Stimulated activated CD4-positive, alpha-beta T cell treated with anti-CD3 and anti-CD28 coated beads, Interleukin-4, amount 100 ng/mL, for 24 hours (primary cell): ENCODE results near the gene ZNF497.
"Not testable (repeated sequence)": the region's sequence is repeated elsewhere in the genome, so short reads cannot be mapped to it uniquely, and the experiment has no call there.

Experiments
- DNase-seq: peaks from one replicate; pipeline ENCODE4 v3.0.0-alpha.2; 2020

The ZNF497 gene

DNA sequence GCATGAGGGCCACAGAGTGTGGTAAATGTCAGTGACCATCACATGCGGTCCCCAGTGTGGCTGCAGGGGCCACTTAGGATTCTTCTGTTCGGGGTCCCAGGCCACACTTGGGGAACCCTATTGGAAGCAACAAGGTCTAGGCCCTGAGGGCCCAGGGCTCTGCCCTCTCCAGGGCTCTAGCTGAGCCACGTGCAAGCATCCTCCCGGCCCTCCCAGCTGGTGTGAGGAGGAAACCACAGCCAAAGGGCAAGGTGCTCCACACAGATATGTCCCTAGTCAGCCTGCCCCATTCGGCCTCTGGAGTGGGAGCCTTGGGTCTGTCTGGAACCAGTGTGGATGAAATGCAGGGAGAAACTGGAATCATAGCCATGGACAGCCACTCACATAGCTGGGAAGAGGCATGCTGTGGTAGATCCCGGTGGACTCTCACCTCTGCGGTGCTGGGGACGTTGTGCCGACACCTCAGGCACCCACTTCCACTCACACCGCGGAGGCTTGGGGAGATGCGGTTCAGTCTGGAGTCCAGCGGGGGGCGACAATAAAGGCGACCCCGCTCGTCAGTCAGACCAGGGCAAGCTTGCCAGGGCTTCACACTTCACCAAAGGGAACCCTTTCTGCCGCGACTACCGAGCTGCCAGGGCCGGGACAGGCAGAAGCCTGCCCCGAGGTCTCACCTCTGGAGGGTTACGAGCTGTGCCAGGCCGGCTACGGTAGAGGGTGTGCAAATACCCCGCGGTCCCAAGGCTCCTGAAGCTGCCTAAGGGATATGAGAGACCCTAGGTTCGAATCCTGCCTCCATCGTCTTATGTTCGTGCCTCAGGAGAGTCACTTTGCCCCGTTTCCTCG, 4.3 kb upstream of the ZNF497 start:
- DNase-seq, result no peak

DNA sequence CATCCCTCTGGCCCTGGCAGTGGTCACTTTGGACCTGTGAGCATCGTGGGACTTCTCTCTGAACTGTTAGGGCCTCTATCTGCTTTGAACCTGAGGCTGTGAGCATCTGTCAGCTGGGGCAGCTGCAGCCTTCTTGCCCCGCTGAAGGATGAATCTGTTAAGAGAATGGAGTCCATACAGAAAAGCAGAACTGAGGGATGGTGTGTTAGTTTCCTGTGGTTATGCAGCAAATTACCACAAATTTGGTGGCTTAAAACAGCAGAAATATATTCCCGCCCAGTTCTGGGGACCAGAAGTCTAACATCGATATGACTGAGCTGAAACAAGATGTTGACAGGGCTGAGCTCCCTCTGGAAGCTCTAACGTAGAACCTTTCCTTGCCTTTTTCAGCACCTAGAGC, 1.6 kb upstream of the ZNF497 start:
- no peak for DNase-seq

DNA sequence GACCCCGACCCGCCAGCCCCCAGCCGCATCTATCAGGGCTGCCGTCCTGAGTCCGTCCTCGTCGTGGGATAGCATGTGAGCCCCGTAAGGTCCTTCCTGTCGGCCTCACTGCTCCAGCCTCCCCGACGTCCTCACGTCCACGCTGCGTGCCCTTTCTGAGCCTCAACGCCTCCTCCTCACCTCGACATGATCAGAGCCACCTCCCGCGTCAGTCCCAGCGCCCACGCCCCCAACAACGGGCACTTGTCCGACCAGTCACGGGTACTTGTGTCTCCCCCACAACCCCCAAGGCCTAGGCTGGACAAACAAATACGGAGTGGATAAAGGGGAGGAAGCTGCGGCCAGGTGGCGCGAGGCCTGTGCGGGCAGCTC, 665 bp downstream of the ZNF497 start:
- DNase-seq, result peak; percentile 55

DNA sequence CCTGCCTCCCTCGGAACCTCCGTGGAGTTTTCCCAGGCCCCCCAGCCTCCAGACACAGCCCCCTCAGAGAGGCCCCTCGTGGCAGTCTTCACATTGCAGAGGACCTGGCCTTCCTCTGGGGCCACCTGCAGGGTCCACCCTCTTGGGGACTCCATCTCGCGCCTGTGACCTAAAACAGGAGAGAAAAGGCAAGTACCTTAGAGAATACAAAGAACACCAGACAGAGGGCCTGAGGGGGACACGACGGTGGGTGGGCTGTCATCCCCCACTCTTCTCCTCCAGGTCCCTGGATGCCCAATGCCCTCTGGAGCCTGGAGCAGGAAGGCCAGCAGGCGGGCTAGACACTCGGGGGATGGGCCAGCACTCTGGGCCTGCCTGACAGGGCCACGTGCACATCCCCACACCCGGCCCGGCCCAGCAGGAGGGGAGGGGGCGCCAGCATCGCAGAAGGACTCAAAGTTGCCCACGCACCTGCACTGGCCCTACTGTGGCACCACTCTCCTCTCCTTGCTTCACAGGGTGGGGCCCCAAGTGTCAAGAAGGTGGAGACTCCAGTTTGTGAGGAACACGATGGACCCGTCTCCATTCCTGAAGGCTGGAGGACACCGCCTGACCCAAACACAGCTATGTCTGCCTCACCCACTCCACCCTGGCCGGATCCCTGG, 4.9 kb downstream of the ZNF497 start:
- DNase-seq, result no peak

DNA sequence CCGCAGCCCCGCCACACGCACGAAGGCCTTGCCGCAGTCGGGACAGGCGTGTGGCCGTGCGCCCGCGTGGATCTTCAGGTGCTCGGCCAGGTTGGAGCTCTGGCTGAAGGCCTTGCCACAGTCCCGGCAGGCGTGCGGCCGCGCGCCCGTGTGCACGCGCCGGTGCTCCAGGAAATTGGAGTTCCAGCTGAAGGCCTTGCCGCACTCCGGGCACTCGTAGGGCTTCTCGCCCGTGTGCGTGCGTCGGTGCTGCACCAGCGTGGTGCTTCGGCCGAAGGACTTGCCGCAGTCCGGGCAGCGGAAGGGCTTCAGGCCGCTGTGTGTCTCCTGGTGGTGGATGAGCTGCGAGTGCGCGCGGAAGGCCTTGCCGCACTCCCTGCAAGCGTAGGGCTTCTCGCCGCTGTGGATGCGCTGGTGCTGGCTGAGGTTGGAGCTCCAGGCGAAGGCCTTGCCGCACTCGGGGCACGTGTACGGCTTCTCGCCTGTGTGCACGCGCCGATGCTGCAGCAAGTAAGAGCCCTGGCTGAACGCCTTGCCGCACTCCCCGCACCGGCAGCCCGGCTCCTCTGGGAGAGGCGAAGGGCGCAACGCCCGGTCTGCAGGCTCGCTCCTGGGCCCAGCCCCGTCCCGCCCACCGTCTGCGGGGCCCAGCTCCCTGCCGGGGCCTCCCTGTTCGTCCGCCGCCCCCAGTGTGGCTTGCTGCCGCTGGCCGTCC, 5.6 kb downstream of the ZNF497 start:
- DNase-seq, result no peak

DNA sequence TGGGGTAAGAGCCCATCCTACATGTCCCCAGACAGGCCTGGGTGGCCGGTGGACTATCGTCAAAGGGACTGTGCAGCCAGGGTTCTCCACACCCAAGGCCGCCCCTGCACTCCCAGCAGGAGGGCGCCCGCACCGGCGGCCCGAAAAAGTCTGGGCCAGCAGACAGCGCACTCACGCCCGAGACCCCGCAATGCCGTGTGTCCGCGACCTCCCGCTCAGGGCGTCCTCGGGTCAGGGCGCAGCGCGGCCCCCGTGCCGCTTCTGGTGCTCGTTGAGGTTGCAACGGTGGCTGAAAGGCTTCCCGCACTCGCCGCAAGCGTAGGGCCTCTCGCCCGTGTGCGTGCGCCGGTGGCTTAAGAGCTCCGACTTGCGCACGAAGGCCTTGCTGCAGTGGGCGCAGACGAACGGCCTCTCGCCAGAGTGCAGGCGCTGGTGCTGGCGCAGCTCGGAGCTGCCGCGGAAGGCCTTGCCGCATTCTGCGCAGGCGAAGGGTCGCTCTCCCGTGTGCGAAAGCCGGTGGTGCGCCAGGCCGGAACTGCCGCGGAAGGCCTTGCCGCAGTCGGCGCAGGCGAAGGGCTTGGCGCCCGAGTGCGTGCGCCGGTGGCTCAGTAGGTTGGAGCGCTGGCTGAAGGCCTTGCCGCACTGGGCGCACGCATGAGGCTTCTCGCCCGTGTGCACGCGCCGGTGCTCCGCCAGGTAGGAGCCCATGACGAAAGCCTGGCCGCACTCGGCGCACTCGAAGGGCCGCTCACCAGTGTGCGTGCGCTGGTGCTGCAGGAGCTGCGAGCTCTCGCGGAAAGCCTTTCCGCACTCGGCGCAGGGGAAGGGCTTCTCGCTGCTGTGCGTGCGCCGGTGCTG, 6.4 kb downstream of the ZNF497 start:
- DNase-seq, result peak; percentile 25

DNA sequence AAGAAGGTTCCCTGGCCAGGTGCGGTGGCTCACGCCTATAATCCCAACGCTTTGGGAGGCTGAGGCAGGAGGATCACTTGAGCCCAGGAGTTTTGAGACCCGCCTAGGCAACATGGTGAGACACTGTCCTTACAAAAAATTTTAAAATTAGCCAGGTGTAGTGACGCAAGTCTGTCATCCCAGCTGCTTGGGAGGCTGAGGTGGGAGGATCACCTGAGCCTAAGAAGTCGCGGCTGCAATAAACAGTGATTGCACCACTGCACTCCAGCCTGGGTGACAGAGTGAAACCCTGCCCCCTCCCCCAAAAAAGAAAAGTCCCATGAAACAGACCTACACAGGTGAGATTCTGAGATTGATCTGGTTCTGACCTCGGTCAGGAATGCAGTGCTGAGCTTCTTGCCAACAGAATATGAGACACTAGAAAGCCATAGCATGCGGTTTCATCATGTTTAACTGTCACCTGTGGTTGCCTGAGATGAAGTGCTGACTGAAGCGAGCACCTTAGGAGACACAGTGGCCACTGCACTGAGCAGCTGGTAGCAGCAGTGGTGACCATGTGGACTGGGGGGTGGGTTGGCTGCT, 7.2 kb downstream of the ZNF497 start:
- DNase-seq, result no peak

DNA sequence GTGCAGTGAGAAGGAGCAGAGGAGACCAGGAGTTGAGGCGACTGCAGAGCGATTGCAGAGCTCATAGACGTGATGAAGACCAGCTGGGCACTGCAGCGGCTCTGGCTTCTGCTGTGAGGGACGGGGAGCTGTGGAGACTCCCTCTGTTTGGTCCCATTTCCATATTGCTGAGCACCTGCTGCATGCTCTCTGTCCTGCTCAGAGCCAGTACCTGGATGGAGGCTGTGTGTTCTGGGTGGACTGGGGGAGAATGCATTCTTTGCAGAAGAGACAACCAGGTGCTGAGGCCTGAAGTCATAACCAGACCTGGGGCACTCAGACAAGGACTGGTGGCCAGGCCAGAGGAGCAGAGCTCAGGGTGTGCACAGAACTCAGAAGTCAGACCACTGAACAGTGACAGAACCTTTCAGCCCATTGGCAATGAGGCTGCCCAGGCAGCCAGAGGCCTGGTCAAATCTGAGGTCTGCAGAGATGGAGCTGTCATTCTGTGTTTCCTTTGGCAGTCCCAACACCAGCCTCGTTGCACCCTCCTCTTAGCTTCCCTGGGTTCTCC, 8.0 kb downstream of the ZNF497 start:
- no peak for DNase-seq

DNA sequence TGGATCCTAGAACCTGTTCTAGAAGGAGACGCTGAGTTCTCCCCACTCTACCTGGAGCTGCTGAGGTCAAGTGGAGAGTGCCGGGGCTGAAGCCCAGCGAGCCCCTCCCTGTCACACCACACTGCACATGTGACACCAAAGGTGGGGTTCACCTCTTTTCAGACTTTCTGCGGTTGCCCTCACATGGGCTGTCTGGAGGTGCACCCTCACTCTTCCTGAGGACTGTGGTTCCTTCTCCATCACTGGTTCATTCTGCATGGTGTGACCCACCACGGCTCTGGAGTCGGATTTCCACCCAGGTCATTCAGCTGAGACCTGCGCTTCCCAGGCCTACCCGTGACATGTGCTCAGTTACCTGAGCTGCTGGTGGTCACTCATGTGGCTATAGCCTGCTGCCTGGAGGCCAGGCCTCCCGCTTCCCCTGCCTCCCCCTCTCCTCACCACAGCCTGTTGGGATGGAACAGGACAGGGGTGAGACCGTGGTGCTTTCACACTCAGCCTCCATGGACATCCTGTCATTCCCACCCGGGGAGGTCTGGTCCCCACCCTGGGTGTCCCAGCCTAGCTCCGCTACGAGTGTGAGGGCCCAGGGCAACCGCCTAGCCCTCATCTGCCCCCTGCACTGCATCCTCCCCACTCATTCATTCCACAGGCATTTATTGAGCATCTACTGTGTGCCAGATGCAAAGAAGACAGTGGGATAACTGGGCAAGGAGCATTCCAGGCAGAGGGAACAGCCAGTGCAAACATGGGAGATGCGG, 8.7 kb downstream of the ZNF497 start:
- no peak for DNase-seq

DNA sequence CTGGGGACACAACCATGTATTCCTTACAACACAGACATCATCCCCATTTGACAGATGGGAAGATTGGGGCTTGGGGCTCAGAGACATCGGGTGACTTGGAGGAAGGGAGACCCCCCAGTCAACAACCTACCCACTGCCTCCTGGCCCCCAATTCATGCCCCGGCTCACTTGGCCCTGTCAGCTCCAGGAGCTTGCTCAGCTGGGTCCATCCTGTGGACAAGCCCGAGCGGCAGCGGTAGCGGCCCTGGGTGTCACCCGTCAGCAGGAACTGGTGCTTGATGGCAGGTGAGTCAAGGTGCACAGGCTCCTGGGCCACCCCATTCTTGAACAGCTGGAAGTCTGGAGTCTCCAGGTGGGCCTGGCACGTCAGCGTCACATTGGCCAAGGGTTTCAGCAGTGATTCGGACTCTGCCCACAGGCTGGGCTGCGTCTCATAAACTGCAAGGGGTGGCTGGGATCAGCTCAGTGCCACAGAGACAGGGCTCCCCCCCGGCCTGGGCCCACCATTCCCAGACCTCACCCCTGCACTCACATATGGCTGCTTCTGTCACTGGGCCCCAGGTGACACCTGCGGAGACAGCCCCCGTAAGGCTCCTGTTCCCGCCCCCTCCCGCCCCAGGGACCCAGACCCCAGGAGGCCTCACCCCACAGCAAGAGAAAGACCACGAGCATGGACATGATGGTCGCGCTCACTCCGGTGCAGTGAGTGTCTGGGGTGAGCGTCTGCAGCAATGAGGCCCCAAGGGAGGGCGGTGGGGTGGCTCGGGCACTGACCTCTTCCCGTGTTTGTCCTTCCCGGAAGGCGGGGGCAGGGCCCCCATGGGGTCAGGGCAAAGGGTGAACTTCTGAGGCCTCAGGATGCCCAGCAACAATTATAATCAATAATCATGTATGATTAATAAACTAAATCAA, 9.5 kb downstream of the ZNF497 start, which contains the start of gene A1BG:
A1BG (minus strand) TSS at position 733 of the 912 bp plus-strand sequence; CDS start at position 678, 55 bp downstream.
- DNase-seq, result no peak

DNA sequence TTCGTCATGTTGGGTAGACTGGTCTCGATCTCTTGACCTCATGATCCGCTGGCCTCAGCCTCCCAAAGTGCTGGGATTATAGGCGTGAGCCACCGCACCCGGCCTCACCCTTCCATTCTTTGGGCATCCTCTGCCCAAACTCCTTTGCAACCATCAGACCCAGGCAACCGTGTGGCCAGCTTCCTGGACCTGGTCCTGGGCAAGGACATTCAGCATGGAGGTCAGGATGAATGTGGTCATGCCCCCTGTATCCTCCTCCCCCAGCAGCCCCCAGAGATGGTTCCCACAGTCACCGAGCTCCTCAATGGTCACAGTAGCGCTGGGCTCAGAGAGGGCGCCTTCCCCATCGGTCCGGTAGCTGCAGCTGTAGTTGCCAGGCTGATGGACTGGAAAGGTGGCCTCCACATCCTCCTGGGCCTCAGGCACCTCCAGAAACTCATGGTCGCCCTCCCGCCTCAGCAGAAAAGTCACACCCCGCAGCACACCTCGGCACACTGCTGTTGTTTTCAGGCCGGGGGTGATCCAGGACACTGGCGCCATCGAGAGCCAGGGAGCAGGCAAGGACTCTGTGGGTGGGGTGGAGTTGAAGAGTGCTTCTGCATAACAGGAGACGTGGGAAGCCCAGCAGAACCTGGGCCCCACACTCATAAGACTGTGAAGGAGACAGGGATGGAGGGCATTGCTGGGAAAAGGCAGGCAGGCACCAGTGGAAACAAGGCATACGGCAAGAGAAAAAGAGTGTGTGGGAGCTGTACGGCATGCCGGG, 10.4 kb downstream of the ZNF497 start:
- no peak for DNase-seq

DNA sequence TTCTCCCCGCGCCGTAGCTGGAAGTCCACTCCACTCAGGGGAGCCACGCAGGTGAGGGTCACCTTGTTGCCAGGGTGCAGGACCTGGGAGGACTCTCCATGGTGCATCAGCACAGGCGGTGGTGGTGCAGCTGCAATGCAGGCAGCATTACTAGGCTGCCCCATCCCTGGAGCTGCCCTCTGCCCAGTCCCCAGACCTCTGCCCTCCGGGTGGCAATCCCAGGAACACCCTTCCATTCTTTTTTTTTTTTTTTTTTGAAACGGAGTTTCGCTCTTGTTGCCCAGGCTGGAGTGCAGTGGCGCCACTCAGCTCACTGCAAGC, 11.0 kb downstream of the ZNF497 start:
- DNase-seq, result no peak

DNA sequence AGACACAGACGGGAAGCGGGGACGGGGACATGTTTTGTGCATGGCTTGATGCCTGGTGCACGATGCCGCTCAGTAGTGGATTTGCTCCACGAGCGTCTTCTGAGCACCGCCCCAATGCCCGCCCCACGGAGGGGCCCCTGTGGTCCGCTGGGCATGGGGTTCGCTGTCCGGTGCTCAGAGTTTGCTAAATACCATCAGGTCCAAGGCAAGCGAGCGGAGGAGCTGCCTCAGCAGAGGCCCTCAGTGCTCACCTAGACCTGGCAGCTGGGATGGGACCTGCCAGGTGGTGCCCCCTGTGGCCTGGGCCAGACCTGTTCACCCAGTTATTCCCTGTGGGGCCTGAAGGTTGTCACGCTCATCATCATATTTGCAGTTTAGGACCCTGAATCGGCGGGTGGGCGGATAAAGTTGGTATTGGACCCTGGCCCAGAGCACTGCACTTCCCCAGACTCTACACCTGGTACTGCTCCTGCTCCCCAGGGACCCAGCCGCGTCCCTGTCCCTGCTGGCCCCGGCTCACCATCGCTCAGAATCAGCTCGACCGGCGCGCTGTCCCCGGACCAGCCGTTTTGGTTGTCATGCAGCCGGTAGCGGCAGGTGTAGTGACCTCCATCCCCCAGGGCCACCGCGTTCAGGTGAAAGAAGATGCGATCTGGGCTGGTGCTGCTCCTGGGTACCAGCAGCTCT, 11.5 kb downstream of the ZNF497 start:
- no peak for DNase-seq

DNA sequence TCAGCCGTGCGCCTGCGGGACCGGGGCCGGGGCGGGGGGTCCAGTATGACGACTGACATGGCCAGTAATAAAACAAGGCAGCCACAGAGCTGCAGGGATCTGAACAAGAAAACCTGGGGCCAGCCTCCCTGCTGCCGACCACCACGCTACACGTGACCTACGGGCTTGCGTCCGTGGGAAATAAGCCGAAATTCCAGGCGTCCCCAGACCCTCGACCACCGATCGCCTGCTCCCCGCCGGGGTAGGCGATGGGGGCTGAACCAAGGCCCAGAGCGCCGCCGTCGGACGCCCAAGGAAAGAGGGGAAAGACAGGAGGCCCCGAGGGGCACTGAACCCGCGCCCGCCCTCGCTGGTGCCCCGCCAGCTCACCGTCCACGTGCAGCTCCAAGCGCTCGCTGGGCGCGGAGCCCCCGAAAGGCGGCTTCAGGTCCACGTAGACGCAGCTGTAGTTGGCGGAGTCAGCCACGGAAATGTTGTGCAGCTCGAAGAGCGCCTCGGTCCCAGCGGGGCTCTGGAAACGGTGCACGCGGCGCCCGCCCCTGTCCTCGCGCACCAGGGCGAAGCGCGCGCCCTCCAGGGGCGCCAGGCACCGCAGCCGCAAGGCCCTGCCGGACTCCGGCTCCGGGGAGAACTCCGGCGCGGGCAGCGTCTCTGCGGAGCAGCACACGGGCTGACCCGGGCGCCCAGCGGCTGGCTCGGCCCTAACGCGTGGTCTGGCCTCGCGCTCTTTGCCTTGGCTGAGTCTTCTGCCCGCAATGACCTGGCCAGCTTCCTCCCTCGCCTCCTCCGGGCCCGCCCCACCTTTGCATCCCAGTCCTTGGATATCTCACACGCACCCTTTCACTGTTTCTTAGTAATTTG, 12.3 kb downstream of the ZNF497 start:
- DNase-seq, result no peak

DNA sequence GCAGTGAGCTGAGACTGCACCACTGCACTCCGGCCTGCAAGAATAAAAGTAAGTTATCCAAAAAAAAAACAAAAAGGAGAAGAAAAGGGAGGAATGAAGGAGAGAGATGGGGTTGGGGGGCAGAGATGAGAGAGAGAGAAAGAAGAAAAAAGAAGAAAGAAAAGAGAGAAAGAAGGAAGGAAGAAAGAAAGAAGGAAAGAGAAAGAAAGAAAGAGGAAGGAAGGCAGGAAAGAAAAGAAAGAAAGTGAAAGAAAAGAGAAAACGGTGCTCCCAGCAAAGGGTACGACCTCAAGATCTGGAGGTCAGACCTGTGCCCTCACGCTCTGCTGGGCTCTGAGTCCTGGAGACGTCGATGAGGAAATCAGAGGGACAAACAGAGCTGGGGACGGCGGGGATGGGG, 13.0 kb downstream of the ZNF497 start:
- DNase-seq, result no peak

DNA sequence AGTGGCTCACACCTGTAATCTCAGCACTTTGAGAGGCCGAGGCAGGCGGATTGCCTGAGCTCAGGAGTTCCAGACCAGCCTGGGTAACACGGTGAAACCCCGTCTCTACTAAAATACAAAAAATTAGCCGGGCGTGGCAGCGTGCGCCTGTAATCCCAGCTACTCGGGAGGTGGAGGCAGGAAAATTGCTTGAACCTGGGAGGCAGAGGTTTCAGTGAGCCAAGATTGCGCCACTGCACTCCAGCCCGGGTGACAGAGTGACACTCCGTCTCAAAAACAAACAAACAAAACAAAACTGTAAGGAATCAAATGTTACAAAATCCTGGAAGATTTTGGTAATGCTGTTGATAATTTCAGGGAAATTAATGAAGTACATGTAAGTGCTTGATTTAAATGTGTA, 14.5 kb downstream of the ZNF497 start:
- DNase-seq, result not testable (repeated sequence)

DNA sequence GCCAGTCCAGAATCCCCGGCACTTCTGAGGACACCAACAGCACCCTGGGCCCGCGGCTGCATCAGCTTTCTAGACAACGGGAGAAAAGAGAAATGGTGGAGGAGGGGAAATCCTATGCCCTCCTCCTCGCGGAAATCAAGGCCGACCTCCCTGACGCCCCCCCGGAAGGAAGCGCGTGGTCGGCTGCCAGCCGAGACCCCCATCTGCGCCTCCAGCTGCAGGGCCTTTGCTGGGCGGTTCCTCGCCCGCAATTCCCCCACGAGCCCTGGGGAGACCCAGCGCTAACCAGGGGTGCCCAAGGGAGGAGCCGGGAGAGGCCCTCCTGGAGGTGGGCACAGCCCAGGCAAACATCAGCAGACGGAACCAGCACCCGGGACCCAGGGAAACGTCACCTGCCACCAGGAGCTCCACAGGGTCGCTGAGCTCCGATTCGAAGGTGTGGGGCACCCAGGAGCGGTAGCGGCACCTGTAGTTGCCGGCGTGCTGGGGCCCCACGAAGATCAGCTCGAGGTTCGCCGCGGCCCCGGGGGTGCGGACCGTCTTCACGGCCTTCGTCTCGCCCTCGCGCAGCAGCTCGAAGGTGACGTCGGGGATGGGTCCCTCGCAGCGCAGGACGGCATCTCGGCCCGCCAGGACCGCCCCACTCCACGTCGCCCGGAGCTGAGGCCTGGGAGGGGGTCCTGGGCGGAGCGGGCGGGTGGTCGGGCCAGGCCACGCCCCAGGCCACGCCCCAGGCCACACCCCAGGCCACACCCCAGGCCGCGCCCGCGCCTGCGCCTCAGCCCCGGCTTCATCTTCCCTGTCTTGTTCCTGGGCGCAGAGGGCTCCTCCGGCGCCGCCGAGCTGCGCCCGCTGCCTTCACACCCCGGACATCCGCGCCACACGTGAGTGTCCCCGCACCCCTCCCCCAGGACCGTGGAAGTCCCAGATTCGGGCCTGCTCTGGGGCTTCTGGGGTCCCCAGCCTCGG, 15.3 kb downstream of the ZNF497 start:
- DNase-seq, result peak; percentile 65
